Measurements from ENCODE around the gene TFAP2A. TPM values are rescaled to one million over a fixed set of nuclear protein-coding genes. Genes with fewer than 3 reads are reported as not detected.

Gene TFAP2A
- total and polyA plus RNA-seq, 12 donors: 0.12 to 0.95 (median 0.20) TPM; not detected in 2

GRCh38 chr6:10393544-10394225 is 21.2 kb downstream of the TFAP2A start:
- H3K9me3 ChIP-seq: peaks cover 0 to 7% (median 0%) of the 10 kb centered on the region in 11 donors
- TF ChIP-seq, protein P1, sequence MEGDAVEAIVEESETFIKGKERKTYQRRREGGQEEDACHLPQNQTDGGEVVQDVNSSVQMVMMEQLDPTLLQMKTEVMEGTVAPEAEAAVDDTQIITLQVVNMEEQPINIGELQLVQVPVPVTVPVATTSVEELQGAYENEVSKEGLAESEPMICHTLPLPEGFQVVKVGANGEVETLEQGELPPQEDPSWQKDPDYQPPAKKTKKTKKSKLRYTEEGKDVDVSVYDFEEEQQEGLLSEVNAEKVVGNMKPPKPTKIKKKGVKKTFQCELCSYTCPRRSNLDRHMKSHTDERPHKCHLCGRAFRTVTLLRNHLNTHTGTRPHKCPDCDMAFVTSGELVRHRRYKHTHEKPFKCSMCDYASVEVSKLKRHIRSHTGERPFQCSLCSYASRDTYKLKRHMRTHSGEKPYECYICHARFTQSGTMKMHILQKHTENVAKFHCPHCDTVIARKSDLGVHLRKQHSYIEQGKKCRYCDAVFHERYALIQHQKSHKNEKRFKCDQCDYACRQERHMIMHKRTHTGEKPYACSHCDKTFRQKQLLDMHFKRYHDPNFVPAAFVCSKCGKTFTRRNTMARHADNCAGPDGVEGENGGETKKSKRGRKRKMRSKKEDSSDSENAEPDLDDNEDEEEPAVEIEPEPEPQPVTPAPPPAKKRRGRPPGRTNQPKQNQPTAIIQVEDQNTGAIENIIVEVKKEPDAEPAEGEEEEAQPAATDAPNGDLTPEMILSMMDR (IDR thresholded peaks at IDR 0.05): no peak
- intact Hi-C loops (cut with DNase I): no loop called here
- H3K27ac ChIP-seq: no peak overlapping the region
- H3K4me3 ChIP-seq: no peak overlapping the region
- WGBS, 2 donors: 3 to 4% methylated on average over 8 of the region's 8 CpGs
- ATAC-seq (no peak), DNase-seq (no peak)
- H3K36me3 ChIP-seq: no peaks in the 10 kb centered on the region
- peaks cover 0 to 6% (median 0%) of the 10 kb centered on the region in 9 donors for H3K4me1 ChIP-seq
- peaks cover 37 to 100% (median 100%) of the 10 kb centered on the region in 7 donors for H3K27me3 ChIP-seq

DNA sequence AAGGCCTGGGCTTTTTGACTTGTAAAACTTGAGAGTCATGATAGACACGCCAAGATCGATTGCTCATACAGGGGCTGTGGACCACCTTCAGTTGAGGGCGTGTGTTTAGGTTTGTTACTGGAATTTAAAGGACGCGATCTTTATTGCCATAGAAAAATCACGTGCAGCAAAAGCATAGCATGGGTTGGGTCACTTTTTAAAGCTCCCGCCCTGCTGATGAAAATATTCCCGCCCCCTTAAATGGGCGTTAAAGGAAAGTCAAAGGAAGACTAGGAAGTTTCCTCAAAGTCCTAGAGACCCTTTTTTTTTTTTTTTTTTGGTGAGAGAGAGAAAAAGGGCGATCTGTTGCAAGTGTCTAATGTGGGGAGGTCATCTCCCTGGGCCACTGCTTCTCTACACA is 23.1 kb downstream of the TFAP2A start:
- peaks cover 0 to 7% (median 0%) of the 10 kb centered on the region in 11 donors for H3K9me3 ChIP-seq
- peaks cover 37 to 100% (median 100%) of the 10 kb centered on the region in 7 donors for H3K27me3 ChIP-seq
- H3K4me1 ChIP-seq: peaks cover 0 to 6% (median 0%) of the 10 kb centered on the region in 9 donors
- intact Hi-C loops (cut with DNase I): no loop called here
- no peaks in the 10 kb centered on the region for H3K36me3 ChIP-seq
- 6 to 7% methylated on average over 10 of the region's 10 CpGs for WGBS, 2 donors
- no peak overlapping the region for H3K4me3 ChIP-seq
- TF ChIP-seq, protein P1 (IDR thresholded peaks at IDR 0.05): no peak
- no peak for ATAC-seq
- no peak overlapping the region for H3K27ac ChIP-seq
- no peak for DNase-seq

GRCh38 chr6:10391299-10391630 is 23.6 kb downstream of the TFAP2A start:
- ATAC-seq (no peak), DNase-seq (no peak)
- TF ChIP-seq, protein P1 (IDR thresholded peaks at IDR 0.05): no peak
- Histone ChIP-seq H3K4me3 (no peak overlapping the region), H3K27ac (no peak overlapping the region), H3K36me3 (no peaks in the 10 kb centered on the region), H3K4me1 (peaks cover 0 to 6% (median 0%) of the 10 kb centered on the region in 9 donors), H3K27me3 (peaks cover 37 to 100% (median 100%) of the 10 kb centered on the region in 7 donors), H3K9me3 (peaks cover 0 to 7% (median 0%) of the 10 kb centered on the region in 11 donors)
- 2 to 5% methylated on average over 10 of the region's 10 CpGs for WGBS, 2 donors
- intact Hi-C loops (cut with DNase I): no loop called here

GRCh38 chr6:10390495-10391298 is 24.2 kb downstream of the TFAP2A start:
- DNase-seq (no peak), ATAC-seq (no peak)
- Histone ChIP-seq H3K27ac (no peak overlapping the region), H3K4me3 (no peak overlapping the region), H3K9me3 (peaks cover 0 to 4% (median 0%) of the 10 kb centered on the region in 11 donors), H3K4me1 (peaks cover 0 to 6% (median 0%) of the 10 kb centered on the region in 9 donors), H3K27me3 (peaks cover 32 to 100% (median 100%) of the 10 kb centered on the region in 7 donors), H3K36me3 (no peaks in the 10 kb centered on the region)
- intact Hi-C loops (cut with DNase I): no loop called here
- 5 to 6% methylated on average over 41 of the region's 41 CpGs for WGBS, 2 donors
- TF ChIP-seq, protein P1 (IDR thresholded peaks at IDR 0.05): no peak

All from heart right ventricle (tissue), 16 donors.